ENCODE measurements around the gene AGAP3.

The AGAP3 gene

GRCh38 chr7:151062399-151063211 is 23.7 kb upstream of the AGAP3 start:
- DNase-seq (ENCODE audit: insufficient read length, low spot score) (peak; percentile 99), FAIRE-seq (no peak)
- TF ChIP-seq, protein P1, sequence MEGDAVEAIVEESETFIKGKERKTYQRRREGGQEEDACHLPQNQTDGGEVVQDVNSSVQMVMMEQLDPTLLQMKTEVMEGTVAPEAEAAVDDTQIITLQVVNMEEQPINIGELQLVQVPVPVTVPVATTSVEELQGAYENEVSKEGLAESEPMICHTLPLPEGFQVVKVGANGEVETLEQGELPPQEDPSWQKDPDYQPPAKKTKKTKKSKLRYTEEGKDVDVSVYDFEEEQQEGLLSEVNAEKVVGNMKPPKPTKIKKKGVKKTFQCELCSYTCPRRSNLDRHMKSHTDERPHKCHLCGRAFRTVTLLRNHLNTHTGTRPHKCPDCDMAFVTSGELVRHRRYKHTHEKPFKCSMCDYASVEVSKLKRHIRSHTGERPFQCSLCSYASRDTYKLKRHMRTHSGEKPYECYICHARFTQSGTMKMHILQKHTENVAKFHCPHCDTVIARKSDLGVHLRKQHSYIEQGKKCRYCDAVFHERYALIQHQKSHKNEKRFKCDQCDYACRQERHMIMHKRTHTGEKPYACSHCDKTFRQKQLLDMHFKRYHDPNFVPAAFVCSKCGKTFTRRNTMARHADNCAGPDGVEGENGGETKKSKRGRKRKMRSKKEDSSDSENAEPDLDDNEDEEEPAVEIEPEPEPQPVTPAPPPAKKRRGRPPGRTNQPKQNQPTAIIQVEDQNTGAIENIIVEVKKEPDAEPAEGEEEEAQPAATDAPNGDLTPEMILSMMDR (IDR thresholded peaks at IDR 0.05; ENCODE audit: insufficient read depth, missing control alignments) = no peak

GRCh38 chr7:151063212-151063561 is 23.1 kb upstream of the AGAP3 start:
- DNase-seq (ENCODE audit: insufficient read length, low spot score) (no peak), FAIRE-seq (no peak)
- TF ChIP-seq, protein P1 (IDR thresholded peaks at IDR 0.05; ENCODE audit: insufficient read depth, missing control alignments) = no peak

DNA sequence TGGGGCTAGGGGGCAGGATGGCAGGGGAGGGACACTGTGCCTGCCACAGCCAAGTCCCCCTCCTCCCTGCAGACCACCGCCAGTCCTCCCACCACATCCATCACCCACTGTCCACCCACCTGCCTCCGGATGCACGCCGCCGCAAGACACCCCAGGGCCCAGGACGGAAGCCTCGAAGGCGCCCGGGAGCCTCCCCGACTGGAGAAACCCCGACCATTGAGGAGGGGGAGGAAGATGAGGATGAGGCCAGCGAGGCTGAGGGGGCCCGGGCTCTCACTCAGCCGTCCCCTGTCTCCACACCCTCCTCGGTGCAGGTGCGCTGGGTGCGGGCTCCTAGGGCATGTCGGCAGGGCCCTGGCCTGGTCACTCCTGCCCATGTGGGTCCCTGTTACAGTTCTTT is 21.8 kb upstream of the AGAP3 start:
- TF ChIP-seq, protein P1 (IDR thresholded peaks at IDR 0.05; ENCODE audit: insufficient read depth, missing control alignments) = no peak
- no peak for FAIRE-seq
- DNase-seq (ENCODE audit: insufficient read length, low spot score) = no peak

GRCh38 chr7:151064993-151065392 is 21.3 kb upstream of the AGAP3 start:
- DNase-seq (ENCODE audit: insufficient read length, low spot score) (no peak), FAIRE-seq (no peak)
- TF ChIP-seq, protein P1 (IDR thresholded peaks at IDR 0.05; ENCODE audit: insufficient read depth, missing control alignments) = no peak

GRCh38 chr7:151065516-151065915 is 20.8 kb upstream of the AGAP3 start:
- FAIRE-seq = no peak
- TF ChIP-seq, protein P1 (IDR thresholded peaks at IDR 0.05; ENCODE audit: insufficient read depth, missing control alignments) = no peak

DNA sequence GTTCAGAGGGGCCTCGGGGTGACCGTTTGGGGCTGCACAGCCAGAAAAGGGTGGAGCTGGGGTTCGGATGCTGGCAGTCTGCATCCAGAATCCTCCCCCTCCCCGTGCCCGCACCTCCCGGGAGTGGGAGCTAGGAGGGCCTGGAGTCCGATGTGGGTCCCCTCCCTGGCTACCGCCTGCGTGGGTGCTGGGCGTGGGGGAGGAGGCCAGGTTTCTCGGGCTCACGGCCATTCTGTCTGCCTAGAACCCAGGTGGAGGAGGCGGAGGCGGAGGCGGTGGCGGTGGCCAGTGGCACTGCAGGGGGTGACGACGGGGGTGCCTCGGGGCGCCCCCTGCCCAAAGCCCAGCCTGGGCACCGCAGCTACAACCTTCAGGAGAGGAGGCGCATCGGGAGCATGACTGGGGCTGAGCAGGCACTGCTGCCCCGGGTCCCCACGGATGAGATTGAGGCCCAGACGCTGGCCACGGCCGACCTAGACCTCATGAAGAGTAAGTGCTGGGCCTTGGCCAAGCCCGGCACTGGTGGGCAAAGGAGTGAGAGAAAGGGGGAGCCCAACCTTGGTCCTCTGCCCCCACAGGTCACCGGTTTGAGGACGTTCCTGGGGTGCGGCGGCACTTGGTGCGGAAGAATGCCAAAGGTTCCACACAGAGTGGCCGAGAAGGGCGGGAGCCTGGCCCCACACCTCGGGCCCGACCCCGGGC is 19.9 kb upstream of the AGAP3 start:
- DNase-seq (ENCODE audit: insufficient read length, low spot score) = no peak
- FAIRE-seq = no peak

More at GRCh38 chr7:151065516-151065915, 20.8 kb upstream of the AGAP3 start:
- DNase-seq (ENCODE audit: insufficient read length, low spot score) = no peak

More for the DNA sequence above, 19.9 kb upstream of the AGAP3 start:
- TF ChIP-seq, protein P1 (IDR thresholded peaks at IDR 0.05; ENCODE audit: insufficient read depth, missing control alignments) = no peak

Data from D721Med (cell line).